Mesothelial cell of epicardium (in vitro differentiated cells): Measurements from ENCODE around the gene NYAP2. TPM values are rescaled to one million over a fixed set of nuclear protein-coding genes. Genes with fewer than 3 reads are reported as not detected.

Source experiments
- DNase-seq, 2 experiments: peaks; one replicate each; pipeline ENCODE4 v3.0.0; 2021; ENCODE audit warnings: low spot score in 2 of 2; ENCODE audit not compliant: unreplicated experiment in 2 of 2
- H3K27ac Mint-ChIP-seq: 2 replicates; pipeline ENCODE4 v1.8.0; 2021; ENCODE audit warnings: mixed read lengths
- H3K27me3 Mint-ChIP-seq: 2 replicates; pipeline ENCODE4 v1.8.0; 2021; ENCODE audit warnings: low read depth, mixed read lengths
- H3K36me3 Mint-ChIP-seq: 2 replicates; pipeline ENCODE4 v1.8.0; 2021; ENCODE audit warnings: mixed read lengths
- H3K4me1 Mint-ChIP-seq: 2 replicates; pipeline ENCODE4 v1.8.0; 2021; ENCODE audit warnings: mixed read lengths
- H3K4me3 Mint-ChIP-seq: 2 replicates; pipeline ENCODE4 v1.8.0; 2021; ENCODE audit warnings: mild to moderate bottlenecking, moderate library complexity, mixed read lengths
- H3K9me3 Mint-ChIP-seq: 2 replicates; pipeline ENCODE4 v1.8.0; 2021; ENCODE audit warnings: mixed read lengths
- total RNA-seq: library from RNA; stranded (reverse); gene quantifications from 3 replicates; pipeline ENCODE4 v1.2.1, GENCODE V29; 2021
- TF ChIP-seq, protein P1 (sequence below): fragments of 200-600 bp; sonication (generic); IDR thresholded peaks from one replicate; pipeline ENCODE4 v1.5.0; 2021; ENCODE audit warnings: antibody characterized with exemption; ENCODE audit not compliant: unreplicated experiment

Gene NYAP2
- total RNA-seq, 1 donor from 2014 or later = not detected

DNA sequence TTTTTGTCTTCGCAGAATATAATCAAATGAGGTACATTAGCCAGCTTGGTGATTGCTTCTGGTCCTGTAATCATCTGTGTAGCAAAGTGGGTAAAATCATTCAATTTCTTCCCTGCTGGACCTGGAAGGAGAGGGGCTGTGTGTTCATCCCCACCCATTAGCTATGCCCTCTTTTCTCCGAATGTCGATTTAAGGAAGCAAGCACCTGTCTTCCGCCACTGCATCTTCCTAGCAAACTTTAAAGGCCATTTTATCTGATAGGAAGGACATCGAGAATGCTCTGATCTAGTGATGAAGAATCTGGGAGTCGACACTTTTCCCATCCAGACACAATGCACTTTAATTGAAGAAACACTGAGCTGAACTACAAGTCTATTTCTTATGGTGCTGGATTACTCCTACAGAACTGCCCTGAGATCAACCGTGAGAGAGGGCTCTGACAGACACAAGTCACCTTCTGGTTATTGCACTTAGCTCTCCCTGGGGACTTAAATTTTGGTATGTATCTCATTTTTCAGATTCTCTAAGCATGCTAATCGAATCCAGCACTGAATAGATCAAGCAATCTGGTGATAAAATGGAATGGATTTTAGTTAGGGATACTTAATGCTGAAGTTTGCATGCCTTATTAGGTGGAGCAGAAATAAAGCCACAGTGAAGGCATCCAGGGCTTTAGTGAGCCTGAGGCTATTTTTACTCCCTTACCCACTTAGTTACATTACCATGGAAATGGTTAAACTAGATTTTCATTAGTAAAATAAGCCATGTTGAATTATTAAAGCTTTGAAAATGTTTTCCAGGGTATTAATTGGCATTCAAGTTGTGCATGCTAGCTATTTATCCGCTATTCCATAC lies 1.3 kb downstream of the NYAP2 start:
- Mint-ChIP-seq H3K4me3 (no peak overlapping the region), H3K27ac (no peak overlapping the region), H3K27me3 (peaks cover 40% of the 10 kb centered on the region), H3K4me1 (no peaks in the 10 kb centered on the region), H3K9me3 (no peaks in the 10 kb centered on the region), H3K36me3 (no peaks in the 10 kb centered on the region)
- TF ChIP-seq, protein P1, sequence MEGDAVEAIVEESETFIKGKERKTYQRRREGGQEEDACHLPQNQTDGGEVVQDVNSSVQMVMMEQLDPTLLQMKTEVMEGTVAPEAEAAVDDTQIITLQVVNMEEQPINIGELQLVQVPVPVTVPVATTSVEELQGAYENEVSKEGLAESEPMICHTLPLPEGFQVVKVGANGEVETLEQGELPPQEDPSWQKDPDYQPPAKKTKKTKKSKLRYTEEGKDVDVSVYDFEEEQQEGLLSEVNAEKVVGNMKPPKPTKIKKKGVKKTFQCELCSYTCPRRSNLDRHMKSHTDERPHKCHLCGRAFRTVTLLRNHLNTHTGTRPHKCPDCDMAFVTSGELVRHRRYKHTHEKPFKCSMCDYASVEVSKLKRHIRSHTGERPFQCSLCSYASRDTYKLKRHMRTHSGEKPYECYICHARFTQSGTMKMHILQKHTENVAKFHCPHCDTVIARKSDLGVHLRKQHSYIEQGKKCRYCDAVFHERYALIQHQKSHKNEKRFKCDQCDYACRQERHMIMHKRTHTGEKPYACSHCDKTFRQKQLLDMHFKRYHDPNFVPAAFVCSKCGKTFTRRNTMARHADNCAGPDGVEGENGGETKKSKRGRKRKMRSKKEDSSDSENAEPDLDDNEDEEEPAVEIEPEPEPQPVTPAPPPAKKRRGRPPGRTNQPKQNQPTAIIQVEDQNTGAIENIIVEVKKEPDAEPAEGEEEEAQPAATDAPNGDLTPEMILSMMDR = no peak
- DNase-seq = no peak

DNA sequence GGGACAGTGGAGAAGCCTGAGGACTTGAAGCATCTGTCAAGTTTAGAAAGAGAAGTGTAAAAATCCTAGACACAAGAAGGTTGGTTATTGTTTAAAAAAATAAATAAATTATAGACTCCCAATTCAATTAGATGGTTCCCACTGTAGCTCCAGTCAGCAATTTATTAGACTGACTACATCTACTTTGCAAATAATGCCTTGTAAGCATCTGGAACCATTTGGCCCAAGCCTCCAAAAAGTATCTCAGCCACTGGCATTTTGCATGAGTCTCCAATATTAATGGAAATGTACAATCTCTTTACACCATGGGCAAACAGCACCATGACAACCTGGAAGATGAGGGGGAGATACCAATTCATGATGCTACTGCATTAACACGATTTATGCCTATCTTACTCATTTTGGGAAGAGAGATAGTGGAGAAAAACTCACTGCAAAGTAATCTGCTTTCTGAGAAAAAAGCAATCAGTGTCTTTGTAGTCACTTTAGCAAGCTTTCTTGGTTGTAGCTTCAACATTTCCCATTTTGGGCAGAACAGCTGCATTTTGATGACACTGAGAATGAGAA lies 2.8 kb downstream of the NYAP2 start:
- H3K27ac Mint-ChIP-seq = no peak overlapping the region
- TF ChIP-seq, protein P1 = no peak
- no peak for DNase-seq
- no peaks in the 10 kb centered on the region for H3K4me1 Mint-ChIP-seq
- H3K27me3 Mint-ChIP-seq = peaks cover 36% of the 10 kb centered on the region
- no peaks in the 10 kb centered on the region for H3K36me3 Mint-ChIP-seq
- H3K9me3 Mint-ChIP-seq = no peaks in the 10 kb centered on the region
- H3K4me3 Mint-ChIP-seq = no peak overlapping the region

DNA sequence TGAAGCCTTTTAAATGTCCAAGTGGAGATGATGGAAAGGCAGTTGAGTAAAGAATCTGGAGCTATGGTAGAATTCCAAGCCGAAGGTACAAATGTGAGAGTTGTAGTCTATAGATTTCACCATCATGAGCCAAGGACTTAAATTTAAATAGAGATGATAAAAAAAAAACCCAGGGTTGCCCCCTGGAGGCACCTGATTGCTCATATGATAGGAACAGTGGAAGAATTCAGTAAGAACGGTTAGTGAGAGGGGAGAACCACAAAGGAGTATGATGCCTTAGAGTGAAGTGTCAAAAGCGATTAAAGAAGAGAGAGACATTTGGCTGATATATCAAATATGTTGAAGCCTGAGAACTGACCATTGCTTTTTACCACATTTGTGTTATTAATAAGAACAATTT lies 11.9 kb downstream of the NYAP2 start:
- peaks cover 3% of the 10 kb centered on the region for H3K4me1 Mint-ChIP-seq
- TF ChIP-seq, protein P1 = no peak
- no peaks in the 10 kb centered on the region for H3K36me3 Mint-ChIP-seq
- no peak overlapping the region for H3K4me3 Mint-ChIP-seq
- DNase-seq = no peak
- no peaks in the 10 kb centered on the region for H3K27me3 Mint-ChIP-seq
- no peak overlapping the region for H3K27ac Mint-ChIP-seq
- no peaks in the 10 kb centered on the region for H3K9me3 Mint-ChIP-seq

DNA sequence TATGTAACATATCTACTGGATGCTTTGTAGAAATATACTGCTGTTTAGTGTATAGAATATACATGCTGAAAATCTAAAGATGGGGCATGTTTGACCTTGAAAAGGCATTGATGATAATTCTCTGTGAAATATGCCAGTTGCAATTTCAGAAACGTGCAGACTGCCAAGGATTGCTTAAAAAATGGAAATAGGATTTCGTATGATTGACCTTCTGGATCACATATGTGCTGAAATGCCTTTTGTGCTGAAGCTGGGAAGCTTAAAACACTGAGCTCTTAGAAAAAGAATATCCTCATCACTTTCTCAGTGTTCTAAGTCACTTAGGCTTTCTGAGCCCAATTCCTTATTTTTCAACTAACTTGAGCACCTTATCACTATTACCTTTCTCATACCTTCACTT lies 14.3 kb downstream of the NYAP2 start:
- Mint-ChIP-seq H3K9me3 (no peaks in the 10 kb centered on the region), H3K27me3 (no peaks in the 10 kb centered on the region), H3K27ac (no peak overlapping the region), H3K4me3 (no peak overlapping the region), H3K36me3 (no peaks in the 10 kb centered on the region), H3K4me1 (peaks cover 3% of the 10 kb centered on the region)
- no peak for DNase-seq
- TF ChIP-seq, protein P1 = no peak

DNA sequence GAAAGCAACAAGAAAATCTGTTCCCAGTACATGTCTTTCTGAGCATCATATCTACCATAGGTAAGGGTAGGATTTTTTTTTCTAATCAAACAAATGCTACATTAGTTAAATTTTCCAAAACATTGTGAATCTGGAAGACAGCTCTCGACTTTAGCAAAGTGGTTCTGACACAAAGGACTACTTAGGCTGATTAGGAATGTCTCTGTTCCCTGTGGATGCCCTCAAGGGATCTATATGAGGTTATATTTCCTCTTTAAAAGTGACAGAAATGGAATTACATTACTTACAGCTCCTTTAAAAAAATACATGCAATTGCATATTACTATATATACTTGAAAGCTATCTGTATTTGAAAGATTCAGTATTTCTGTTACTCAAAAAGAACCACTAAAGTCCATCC lies 15.4 kb downstream of the NYAP2 start:
- H3K9me3 Mint-ChIP-seq = no peaks in the 10 kb centered on the region
- no peaks in the 10 kb centered on the region for H3K36me3 Mint-ChIP-seq
- no peak overlapping the region for H3K4me3 Mint-ChIP-seq
- no peaks in the 10 kb centered on the region for H3K27me3 Mint-ChIP-seq
- no peak for DNase-seq
- H3K27ac Mint-ChIP-seq = no peak overlapping the region
- H3K4me1 Mint-ChIP-seq = peaks cover 3% of the 10 kb centered on the region
- TF ChIP-seq, protein P1 = no peak
